Measurements from ENCODE around the gene DPP6.
A peak's percentile ranks its signal among the peaks of the same experiment; 100 is the strongest.
"Not testable (repeated sequence)": the region's sequence is repeated elsewhere in the genome, so short reads cannot be mapped to it uniquely, and the experiment has no call there.

Gene DPP6

GRCh38 chr7:154072395-154073181 lies 20.4 kb downstream of the DPP6 start:
- DNase-seq, ATAC-seq: not testable (repeated sequence)

DNA sequence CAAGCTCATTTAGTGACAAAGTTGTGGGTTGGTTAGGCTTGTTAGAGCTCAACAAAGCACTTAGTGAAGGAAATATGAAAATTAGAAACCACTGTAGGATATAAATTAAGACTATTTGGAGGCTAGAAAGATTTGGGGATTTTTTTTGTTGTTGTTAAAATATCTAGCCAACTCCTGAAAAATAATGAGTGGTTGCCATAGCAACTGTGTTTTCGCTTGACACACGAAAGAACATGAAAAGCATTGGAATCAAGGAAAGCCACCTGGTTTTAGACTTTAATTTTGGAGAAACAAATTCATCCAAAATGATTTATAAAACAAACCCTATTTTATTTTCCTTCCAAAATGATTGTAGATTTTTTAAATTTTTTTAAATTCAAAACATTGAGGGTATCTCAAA lies 26.3 kb downstream of the DPP6 start:
- DNase-seq, ATAC-seq: not testable (repeated sequence)

DNA sequence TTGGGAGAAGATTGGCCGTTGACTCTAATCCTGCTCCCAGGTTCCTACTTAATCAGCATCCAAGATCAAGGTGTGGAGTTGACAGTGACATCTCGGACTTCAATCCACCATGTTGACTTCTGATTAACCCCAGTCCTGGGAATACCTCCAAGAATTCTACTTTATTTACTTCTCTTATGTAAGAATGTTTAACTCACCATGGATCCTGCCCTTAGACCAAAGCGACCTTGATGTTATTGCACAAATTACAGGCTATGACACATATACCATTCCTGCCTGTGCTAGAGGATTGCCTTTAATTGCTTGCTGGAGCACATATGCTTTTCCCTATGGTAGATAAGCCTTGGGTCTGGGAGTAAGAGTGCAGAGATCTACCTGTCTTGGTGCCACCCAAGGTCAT lies 28.1 kb downstream of the DPP6 start:
- not testable (repeated sequence) for DNase-seq, ATAC-seq

- ATAC-seq, DNase-seq: not testable (repeated sequence)
These were observed 35.0 kb downstream of the DPP6 start for GRCh38 chr7:154087037-154087725.

- not testable (repeated sequence) for ATAC-seq
These were observed 39.9 kb downstream of the DPP6 start for GRCh38 chr7:154092093-154092492.

GRCh38 chr7:154095201-154095600 lies 43.0 kb downstream of the DPP6 start:
- not testable (repeated sequence) for ATAC-seq, DNase-seq

More at GRCh38 chr7:154092093-154092492, 39.9 kb downstream of the DPP6 start:
- DNase-seq = not testable (repeated sequence)

DNA sequence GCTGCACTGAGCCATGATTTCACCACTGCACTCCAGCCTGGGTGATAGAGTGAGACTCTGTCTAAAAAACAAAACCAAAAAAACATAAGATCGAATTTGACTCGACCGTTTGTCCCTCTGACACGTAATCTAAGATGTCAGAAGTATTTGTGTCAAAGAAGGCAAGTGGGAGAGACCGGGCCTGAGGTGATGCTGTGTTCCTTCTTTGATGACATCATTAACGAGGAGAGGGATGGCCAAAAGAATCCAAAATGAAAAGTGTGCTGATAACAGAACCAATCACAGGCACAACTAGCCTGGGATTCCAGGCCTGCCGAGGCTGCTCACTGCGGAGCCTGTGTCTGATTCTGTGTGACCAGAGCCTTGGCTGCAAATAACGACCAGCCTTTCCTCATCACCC lies 52.9 kb downstream of the DPP6 start:
- ATAC-seq, DNase-seq: not testable (repeated sequence)

DNA sequence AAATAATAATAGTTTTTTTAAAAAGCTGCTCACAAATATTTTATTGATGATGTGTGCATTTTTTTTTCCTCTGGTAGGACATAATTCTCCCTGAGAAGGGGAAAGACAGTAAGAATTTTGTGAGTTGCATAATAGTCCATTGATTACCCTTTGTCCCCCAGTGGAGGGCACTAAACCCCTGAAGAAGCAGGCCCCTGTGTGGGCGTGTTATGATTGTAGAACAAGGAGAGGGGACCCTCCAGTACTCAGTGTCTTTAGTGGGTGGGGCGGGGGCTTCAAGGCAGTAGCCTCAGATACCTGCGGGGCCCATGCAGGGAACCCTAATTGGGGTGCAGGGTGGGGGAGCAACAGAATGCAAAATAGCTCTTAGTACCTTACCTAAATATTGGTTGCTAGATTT lies 57.4 kb downstream of the DPP6 start:
- ATAC-seq, DNase-seq: not testable (repeated sequence)

DNA sequence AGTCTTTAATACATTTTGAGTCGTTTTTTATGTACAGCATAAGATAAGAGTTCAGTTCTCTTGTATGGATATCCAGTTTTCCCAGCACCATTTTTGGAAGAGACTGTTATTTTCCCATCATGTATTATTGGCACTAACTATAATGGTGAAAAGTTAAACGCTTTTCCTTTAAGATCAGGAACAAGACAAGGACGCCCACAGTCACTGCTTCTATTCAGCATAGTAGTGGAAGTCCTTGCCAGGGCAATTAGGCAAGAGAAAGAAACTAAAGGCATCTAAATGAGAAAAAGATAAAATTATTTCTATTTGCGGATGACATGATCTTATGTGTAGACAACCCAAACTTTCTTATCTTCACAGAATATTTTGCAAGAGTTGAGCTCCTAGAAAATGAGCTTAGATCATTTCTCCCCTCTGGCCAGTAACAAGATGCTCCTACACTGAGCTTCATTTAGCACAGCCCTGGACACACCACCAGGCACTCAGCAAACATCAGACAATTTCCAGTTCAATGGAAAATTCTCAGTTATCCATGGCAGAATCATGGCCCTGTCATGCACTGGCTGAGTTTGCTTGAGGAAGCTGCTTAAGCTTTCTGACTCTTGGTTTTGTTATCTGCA lies 61.6 kb downstream of the DPP6 start:
- DNase-seq, ATAC-seq: not testable (repeated sequence)

DNA sequence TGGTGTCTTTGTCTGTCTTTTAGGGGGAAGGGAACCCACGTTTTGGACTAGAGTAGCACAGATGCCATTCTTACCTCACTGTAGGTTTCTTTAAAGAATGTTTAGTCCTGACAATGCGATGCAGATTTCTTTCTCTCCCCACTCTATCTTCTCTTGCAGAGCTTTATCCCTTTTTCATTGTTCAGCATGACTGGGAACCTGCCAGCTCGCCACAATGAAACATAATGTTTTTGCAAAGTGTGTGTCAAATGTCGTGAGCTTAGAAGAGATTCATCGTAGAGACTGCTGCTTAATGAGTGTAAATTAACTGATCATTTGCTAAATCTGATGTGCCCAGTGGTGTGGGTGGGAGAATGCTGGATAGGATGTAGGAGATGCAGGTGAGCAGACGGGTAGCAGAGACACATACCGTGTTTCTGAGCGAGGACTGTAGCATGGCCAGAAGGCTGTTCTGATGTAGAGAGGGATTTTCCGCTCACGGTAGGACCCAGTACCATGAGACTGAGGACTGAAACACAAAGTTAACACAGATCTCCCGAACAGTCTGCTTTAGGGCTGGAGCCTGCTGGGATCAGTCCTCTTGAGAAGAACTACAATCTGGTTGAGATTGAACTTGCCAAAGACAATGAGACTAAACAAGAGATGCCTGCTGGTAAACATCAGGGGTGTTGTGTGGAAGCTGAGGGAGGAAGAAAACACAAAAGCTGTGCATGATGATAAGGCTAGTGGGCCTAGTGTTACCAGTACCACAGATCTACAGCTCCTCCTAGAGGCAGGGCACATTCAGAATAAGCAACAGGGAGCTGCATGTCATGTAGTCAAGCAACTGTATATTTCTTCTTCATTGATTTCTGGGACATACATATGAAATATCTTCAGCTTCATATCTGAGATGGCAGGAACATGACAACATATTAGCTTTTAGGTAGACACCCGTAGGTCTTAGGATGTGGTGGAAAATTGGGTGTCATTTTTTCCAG lies 65.5 kb downstream of the DPP6 start:
- DNase-seq, ATAC-seq: not testable (repeated sequence)

DNA sequence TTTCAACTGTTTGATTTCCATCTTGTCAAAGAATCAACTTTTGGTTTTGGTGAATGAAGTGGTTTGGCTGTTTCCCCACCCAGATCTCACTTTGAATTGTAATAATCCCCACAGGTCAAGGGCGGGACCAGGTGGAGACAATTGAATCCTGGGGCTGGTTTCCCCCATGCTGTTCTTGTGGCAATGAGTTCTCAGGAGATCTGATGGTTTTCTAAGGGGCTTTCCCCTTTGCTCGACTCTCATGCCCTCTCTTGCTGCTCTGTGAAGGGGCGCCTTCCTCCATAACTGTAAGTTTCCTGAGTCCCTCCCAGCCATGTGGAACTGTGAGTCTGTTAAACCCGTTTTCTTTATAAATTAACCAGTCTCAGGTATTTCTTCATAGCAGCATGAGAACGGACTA lies 68.6 kb downstream of the DPP6 start:
- ATAC-seq, DNase-seq: not testable (repeated sequence)

- DNase-seq, ATAC-seq: not testable (repeated sequence)
These were observed 70.5 kb downstream of the DPP6 start for GRCh38 chr7:154122720-154123119.

- not testable (repeated sequence) for ATAC-seq, DNase-seq
These were observed 71.2 kb downstream of the DPP6 start for GRCh38 chr7:154123397-154123796.

DNA sequence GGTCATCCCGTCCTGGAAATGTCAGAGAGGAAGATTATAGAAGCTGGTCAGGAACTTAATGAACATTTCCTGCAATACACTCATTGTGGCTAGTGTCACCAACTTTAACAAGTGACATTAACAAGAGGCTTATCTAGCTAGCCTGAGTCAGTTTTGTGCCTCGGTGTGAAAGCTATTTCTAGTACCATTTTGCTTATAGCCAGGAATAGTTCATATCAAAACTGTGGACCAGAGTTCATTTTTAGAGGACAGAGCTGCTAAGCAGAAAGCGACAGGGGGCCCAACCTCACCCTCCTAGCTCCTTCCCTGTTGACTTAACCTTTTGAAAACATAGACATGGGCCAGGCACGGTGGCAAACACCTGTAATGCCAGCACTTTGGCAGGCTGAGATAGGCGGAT lies 76.9 kb downstream of the DPP6 start:
- ATAC-seq, DNase-seq: not testable (repeated sequence)

DNA sequence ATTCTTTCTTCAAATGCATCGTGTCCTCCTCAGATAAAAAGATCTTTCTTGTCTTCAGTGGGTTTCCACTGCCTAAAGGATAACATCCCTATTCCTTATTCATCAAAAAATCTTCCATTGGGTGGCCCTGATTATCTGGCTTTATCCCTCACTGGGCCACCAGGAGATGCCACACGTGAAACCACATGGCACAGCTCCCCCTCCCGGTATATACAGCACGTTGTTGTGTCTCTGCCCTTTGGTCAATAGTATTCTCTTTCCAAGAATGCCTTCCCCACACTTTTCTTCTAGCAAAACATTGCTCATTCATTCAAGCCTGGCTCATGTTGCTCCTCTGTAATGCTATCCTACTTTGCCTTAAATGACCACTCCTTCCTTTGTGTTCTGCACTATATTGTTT lies 80.4 kb downstream of the DPP6 start:
- DNase-seq, ATAC-seq: not testable (repeated sequence)

DNA sequence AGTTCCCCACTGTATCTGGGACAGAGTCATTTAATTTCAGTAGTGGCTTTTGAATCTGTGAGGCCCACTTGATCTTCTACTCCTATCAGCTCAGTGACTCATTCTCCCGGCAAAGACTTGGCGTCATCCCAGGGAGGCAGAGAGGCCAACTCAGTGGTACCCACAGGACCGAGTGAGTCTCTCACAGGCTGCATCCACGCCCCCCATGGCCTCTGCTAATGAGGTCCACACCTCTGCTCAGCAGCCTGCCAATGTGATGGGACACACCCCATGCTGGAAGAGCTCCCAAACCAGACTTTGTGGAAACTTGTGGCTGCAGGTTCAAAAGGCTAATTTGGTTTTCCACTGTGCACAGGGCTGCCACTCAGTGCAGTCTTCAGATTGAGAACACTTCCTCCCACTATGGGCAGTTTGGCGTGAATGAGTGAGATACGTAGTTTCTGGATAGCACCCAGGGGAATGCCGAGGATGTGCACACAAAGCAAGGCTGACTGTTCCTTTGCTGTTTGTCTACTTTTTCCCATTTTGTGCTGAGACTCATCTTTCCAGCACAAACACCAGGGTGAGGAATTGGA lies 81.6 kb downstream of the DPP6 start:
- not testable (repeated sequence) for ATAC-seq

GRCh38 chr7:154134698-154135097 lies 82.5 kb downstream of the DPP6 start:
- peak; percentile 46 for ATAC-seq
- DNase-seq = not testable (repeated sequence)

More for the DNA sequence above, 81.6 kb downstream of the DPP6 start:
- DNase-seq = not testable (repeated sequence)

- ATAC-seq, DNase-seq: not testable (repeated sequence)
These were observed 83.4 kb downstream of the DPP6 start for GRCh38 chr7:154135646-154136045.

- not testable (repeated sequence) for ATAC-seq, DNase-seq
These were observed 93.9 kb downstream of the DPP6 start for GRCh38 chr7:154145922-154146706.

GRCh38 chr7:154146707-154147038 lies 94.5 kb downstream of the DPP6 start:
- ATAC-seq, DNase-seq: not testable (repeated sequence)

Data from stimulated activated naive CD8-positive, alpha-beta T cell treated with anti-CD3 and anti-CD28 coated beads, Interleukin-15, Interleukin-2, amounts not matched to agents 100 U/mL and 50 U/mL, for 24 hours (primary cell).